ENCODE data around the gene SLC15A1. TPM values are rescaled to one million over a fixed set of nuclear protein-coding genes. Genes with fewer than 3 reads are reported as not detected.

SLC15A1 gene
- total RNA-seq, 6 experiments from 2014 or later: not detected

DNA sequence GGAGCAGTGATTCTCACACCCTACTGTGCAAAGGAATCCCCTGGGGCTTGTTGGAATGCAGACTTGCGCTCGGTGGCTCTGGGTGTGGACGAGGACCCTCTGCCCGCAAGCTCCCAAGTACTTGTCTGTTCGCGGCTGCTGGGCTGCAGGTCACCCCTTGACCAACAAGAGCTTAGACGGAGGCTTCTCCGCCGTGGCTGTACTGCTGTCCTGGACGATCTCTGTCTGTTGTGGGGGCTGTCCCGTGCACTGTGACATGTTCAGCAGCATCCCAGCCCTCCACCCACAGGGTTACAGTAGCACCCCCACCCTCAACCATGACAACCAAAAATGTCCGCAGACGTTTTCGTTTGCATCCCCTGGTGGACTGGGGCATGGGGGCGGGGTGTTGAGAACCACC lies 22.9 kb upstream of the SLC15A1 start:
- H3K36me3 Mint-ChIP-seq (ENCODE audit: low read depth): peaks cover 12% of the 10 kb centered on the region
- no peak for TF ChIP-seq CTCF (IDR thresholded peaks at IDR 0.05)
- no peak for DNase-seq
- H3K4me3 Mint-ChIP-seq: no peak overlapping the region
- H3K27me3 Mint-ChIP-seq (ENCODE audit: insufficient read depth): peaks cover 26% of the 10 kb centered on the region
- peaks cover 17% of the 10 kb centered on the region for H3K4me1 Mint-ChIP-seq (ENCODE audit: low read depth)
- no peak overlapping the region for H3K27ac Mint-ChIP-seq
- H3K9me3 Mint-ChIP-seq: peaks cover 17% of the 10 kb centered on the region

DNA sequence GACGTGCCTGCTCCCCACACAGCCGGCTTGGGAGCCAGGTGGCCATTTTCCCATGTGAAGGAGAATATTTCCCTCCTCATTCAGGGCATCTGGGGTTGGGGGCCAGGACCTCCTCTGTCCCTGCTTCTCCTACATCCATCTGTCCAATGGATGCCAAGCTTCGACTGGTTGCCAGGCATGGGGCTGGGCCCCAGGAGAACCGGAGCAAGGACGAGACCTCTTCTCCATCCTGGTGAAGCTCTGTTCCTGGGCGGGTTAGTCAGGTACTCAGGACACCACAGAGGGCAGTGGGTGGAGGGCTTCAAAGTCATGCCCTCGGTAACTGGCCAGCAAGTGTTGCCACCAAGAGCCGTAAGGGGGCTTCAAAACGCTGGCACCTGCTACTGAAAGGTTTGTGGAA lies 22.3 kb upstream of the SLC15A1 start:
- peaks cover 19% of the 10 kb centered on the region for H3K36me3 Mint-ChIP-seq (ENCODE audit: low read depth)
- peaks cover 23% of the 10 kb centered on the region for H3K9me3 Mint-ChIP-seq
- no peak overlapping the region for H3K27ac Mint-ChIP-seq
- peaks cover 31% of the 10 kb centered on the region for H3K27me3 Mint-ChIP-seq (ENCODE audit: insufficient read depth)
- peaks cover 17% of the 10 kb centered on the region for H3K4me1 Mint-ChIP-seq (ENCODE audit: low read depth)
- DNase-seq: no peak
- H3K4me3 Mint-ChIP-seq: no peak overlapping the region
- no peak for TF ChIP-seq CTCF (IDR thresholded peaks at IDR 0.05)

DNA sequence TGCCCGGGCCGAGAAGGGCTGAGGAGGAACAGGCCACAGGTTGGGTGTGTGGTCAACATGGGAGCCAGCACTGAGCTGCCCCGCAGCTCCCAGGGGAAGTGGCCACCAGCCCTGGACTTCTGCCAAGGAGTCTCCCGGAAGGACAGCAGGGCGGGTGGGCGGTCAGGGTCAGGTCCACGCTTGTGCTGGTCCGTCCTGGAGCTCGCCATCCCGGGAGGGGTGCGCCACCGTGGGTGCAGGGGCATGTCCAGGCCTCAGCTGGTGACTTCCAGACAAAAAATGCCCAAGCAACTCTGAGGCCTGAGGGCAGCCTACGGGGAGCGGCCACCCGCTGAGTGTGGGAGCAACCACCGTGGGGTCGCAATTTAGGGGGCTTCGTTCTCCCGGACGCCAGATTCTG lies 21.4 kb upstream of the SLC15A1 start:
- peaks cover 32% of the 10 kb centered on the region for H3K9me3 Mint-ChIP-seq
- no peak overlapping the region for H3K27ac Mint-ChIP-seq
- H3K4me3 Mint-ChIP-seq: no peak overlapping the region
- H3K4me1 Mint-ChIP-seq (ENCODE audit: low read depth): peaks cover 17% of the 10 kb centered on the region
- DNase-seq: no peak
- H3K36me3 Mint-ChIP-seq (ENCODE audit: low read depth): peaks cover 27% of the 10 kb centered on the region
- H3K27me3 Mint-ChIP-seq (ENCODE audit: insufficient read depth): peaks cover 37% of the 10 kb centered on the region
- no peak for TF ChIP-seq CTCF (IDR thresholded peaks at IDR 0.05)

DNA sequence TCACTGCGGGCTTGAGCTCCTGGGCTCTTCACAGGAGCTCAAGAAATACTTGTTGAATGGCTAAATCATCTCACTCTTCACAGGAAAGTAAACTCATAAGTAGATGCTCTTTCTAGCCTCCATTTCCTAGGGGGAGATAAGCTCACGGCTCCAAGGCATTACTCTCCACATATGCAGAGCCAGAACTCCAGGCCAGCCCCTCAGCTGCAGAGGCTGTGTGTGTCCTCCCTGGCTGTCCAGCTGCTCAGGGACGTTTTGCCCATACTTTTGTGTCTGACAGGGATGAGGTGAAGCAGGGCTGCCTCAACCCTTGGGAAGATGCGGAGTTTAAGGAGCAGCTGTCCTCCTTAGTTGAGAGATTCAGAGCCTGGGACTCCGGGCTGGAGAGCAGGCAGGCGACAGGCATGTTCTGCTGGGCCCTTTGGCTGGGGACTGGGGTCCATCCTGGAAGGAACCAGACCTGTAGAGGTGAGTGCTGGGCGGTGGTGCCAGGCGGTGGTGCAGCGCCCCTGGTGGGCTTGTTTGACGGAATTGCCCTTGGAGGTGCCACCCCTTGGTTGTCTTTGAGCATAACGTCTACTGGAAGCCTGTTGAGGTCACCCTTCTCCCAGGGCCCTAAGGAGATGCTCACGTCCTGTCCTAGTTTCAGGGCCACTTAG lies 20.5 kb upstream of the SLC15A1 start:
- no peak overlapping the region for H3K4me3 Mint-ChIP-seq
- peak; percentile 24; the same call in 1 of the 2 replicates for TF ChIP-seq CTCF (IDR thresholded peaks at IDR 0.05)
- peaks cover 27% of the 10 kb centered on the region for H3K36me3 Mint-ChIP-seq (ENCODE audit: low read depth)
- H3K4me1 Mint-ChIP-seq (ENCODE audit: low read depth): peaks cover 17% of the 10 kb centered on the region
- no peak for DNase-seq
- no peak overlapping the region for H3K27ac Mint-ChIP-seq
- peaks cover 41% of the 10 kb centered on the region for H3K27me3 Mint-ChIP-seq (ENCODE audit: insufficient read depth)
- H3K9me3 Mint-ChIP-seq: peaks cover 42% of the 10 kb centered on the region

DNA sequence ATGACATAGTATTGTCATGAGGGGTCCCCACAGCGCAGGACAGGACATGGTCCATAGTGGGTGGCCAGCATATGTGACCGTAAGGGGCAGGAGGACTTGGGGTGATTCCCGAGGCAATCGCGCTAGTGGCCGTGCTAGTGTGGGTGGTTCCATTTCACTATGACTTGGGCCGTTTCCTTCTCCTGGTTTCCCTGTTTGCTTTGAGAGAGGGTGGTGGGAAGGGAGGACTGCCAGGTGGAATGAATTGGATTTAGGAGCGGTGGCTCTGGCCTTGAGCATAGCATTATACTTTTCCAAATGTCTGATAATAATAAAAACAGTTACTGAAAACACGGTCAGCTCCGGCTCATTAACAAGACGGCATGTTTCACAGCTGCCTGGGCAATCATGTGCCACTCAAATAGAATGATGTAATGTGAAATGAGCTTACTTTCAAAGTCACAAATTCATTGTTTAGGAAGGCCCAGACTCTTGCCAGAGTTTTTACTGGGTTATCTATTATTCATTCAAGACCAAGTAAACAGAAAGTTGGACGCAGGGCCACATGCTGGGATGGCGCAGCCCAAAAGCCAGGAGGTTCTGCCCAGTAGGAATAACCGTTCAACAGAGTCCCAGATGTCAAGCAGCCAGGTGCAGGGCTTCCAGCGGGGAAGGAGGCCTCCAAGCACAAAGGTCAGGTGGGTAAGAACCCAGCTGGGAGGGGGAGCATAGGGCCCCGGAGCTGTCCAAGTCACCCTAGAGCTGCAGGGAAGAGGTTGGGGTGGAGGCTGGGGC lies 19.6 kb upstream of the SLC15A1 start:
- no peak overlapping the region for H3K4me3 Mint-ChIP-seq
- H3K27me3 Mint-ChIP-seq (ENCODE audit: insufficient read depth): peaks cover 49% of the 10 kb centered on the region
- no peak overlapping the region for H3K27ac Mint-ChIP-seq
- peaks cover 27% of the 10 kb centered on the region for H3K36me3 Mint-ChIP-seq (ENCODE audit: low read depth)
- no peak for TF ChIP-seq CTCF (IDR thresholded peaks at IDR 0.05)
- peaks cover 17% of the 10 kb centered on the region for H3K4me1 Mint-ChIP-seq (ENCODE audit: low read depth)
- H3K9me3 Mint-ChIP-seq: peaks cover 43% of the 10 kb centered on the region
- DNase-seq: no peak
